GM19438 (cell line): ENCODE measurements around the gene LRIG3.
"Not testable (repeated sequence)": the region's sequence is repeated elsewhere in the genome, so short reads cannot be mapped to it uniquely, and the experiment has no call there.

Source experiments
- ATAC-seq: cut with Tn5 transposase; IDR thresholded peaks from one replicate; pipeline ENCODE4 v1.9.1; 2021; ENCODE audit warnings: low read depth; ENCODE audit not compliant: unreplicated experiment

The LRIG3 gene

GRCh38 chr12:58871556-58871955 lies 48.7 kb downstream of the LRIG3 start:
- no peak for ATAC-seq

GRCh38 chr12:58870595-58870994 lies 49.7 kb downstream of the LRIG3 start:
- ATAC-seq: no peak

DNA sequence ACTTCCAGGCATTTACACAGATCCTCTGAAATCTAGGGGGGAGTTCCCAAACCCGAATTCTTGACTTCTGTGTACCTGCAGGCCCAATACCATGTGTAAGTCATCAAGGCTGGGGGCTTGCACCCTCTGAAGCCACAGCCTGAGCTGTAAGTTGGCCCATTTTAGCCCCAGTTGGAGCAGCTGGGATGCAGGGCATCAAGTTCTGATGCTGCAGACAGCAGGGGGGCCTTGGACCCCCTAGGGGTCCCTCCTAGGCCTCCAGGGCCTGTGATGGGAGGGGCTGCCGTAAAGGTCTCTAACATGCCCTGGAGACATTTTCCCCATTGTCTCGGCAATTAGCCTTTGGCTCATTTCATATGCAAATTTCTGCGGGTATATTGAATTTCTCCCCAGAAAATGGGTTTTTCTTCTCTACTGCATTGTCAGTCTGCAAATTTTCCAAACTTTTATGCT lies 59.5 kb downstream of the LRIG3 start:
- ATAC-seq: no peak

GRCh38 chr12:58860056-58860787 lies 60.1 kb downstream of the LRIG3 start:
- no peak for ATAC-seq

DNA sequence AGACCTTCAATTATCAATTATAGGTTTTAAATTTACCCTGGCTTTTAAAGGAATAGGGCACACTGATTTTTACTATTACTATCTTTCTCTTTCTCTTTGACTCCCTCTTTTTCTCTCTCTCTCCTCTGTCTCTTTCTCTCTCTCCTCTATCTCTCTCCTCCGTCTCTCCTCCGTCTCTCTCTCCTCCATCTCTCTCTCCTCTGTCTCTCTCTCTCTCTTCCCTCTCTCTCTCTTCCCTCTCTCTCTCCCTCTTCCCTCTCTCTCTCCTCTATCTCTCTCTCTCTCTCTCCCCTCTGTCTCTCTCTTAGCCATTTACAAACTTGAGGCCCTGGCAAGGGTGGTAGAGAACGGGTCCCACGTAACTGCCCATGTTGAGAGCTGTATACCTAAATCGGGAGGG lies 62.3 kb downstream of the LRIG3 start:
- no peak for ATAC-seq

DNA sequence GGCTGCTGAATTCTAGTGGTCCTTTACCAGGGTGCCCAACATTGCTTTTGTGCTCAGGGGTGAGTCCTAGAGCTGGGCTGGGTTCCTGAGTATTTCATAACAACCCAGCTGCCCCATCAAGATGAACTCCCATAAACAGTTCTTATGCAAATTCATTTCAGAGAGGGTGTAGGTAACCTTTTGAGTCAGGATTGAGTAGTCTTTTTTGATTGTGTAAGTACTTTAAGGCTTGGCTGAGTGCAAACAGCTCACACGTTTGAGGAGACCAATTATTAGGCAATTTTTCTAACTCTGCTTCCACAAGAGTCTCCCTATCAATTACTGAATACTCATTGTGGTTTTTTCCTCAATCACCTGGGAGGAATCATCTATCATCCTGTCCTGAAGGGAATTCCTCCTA lies 63.1 kb downstream of the LRIG3 start:
- ATAC-seq: not testable (repeated sequence)

DNA sequence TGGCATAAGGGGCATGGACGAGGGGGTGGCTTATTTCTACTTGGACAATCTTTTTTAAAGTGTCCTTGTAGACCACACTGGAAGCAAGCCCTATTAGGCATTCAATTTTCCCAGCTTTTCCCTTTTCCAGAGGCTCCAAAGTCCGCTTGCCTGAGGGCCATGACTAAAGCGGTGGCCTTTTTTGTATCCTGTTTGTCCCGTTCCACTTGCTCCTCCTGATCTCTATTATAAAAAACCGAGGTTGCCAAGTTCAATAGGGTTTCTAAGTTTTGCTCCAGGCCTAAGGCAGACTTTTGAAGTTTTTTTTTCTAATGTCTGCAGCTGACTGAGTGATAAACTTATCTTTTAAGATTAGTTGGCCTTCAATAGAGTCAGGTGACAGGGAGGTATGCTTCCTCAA lies 64.7 kb downstream of the LRIG3 start:
- ATAC-seq: not testable (repeated sequence)

GRCh38 chr12:58850826-58851225 lies 69.5 kb downstream of the LRIG3 start:
- no peak for ATAC-seq

GRCh38 chr12:58847901-58848600 lies 72.3 kb downstream of the LRIG3 start:
- no peak for ATAC-seq

DNA sequence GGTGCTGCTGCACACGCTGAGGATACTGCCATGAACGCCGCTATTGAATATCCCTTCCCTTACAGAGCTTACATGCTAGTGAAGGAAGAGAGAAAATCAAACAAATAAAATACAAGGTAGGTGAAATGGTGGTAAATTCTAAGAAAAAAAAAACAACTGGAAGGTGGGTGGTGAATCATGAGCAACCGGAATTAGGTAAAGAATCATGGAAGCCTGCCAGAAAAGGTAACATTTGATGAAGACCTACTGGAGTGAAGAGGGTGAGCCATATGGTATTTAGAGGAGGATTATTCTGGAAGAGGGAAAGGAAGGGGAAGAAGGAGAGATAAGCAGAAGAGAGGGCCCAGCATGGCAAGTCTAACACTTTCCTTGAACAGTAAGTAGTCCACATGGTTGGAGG lies 76.1 kb downstream of the LRIG3 start:
- no peak for ATAC-seq

GRCh38 chr12:58841058-58841798 lies 79.1 kb downstream of the LRIG3 start:
- ATAC-seq: no peak

DNA sequence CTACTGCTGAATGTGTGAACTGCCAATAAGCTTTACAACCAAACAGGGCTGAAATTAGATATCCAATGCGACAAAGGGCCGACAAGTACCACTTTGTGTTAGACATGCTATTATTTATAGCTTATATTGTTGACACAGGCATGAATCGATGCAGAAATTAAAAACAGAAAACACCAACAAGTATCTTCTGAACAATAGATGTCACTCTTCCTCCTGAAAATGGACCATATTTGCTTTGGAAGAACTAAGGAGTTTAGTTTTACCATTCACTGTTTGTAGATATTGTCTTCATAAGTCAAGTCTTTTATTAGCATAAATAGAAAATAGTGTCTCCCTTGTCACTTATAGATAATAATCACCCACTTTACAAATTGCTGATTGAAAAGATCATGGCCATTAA lies 86.5 kb downstream of the LRIG3 start:
- no peak for ATAC-seq

- ATAC-seq: no peak
Measured at GRCh38 chr12:58832920-58833319, 87.4 kb downstream of the LRIG3 start.
